ENCODE data around the gene EFCAB7. TPM values are rescaled to one million over a fixed set of nuclear protein-coding genes. Genes with fewer than 3 reads are reported as not detected.

Gene EFCAB7
- total and polyA plus RNA-seq, 2 of the 8 experiments (the other 6 are each of a cell fraction or from before 2014, with no cell fraction given) = 1.1 to 3.1 TPM

GRCh38 chr1:63498106-63498505 is 25.2 kb upstream of the EFCAB7 start (continued):
- TF ChIP-seq TBP (IDR thresholded peaks at IDR 0.05; ENCODE audit: low read depth, low read length) (no peak), RAD21 (IDR thresholded peaks at IDR 0.05 in 1 of 2, conservative IDR thresholded peaks at IDR 0.05 in 1 of 2; ENCODE audit: low read depth in 2 of 2, low read length in 2 of 2) (no peak), EP300 (IDR thresholded peaks at IDR 0.05; ENCODE audit: borderline replicate concordance in 1 of 2, low read depth in 2 of 2, low read length in 2 of 2) (no peak)

Measured in H1 (cell line).